IMR-90 (cell line): ENCODE measurements around the gene URB1. TPM values are rescaled to one million over a fixed set of nuclear protein-coding genes. Genes with fewer than 3 reads are reported as not detected.

ENCODE experiments used
- microRNA-seq, 2 experiments: library from miRNA; stranded (forward) in 1 of 2; unstranded in 1 of 2; fragments of 10-50 nt in 1 of 2; fragments of <30 nt in 1 of 2; gene quantifications in 1 of 2; microRNA quantifications in 1 of 2; one replicate each; pipeline versions ENCODE3 to v1.1.0; 2013 to 2020; ENCODE audit not compliant: insufficient read depth in 1 of 2, insufficient read length in 1 of 2, unreplicated experiment in 1 of 2
- polyA plus RNA-seq, 3 experiments: library from polyadenylated mRNA; depleted of rRNA; stranded (reverse); fragments of >200 nt; gene quantifications; 2 replicates each; pipeline ENCODE4 v1.2.3, GENCODE V29; 2012; ENCODE audit warnings: low replicate concordance in 1 of 3
- small RNA-seq, 5 experiments: library from RNA; depleted of rRNA; stranded (forward); fragments of <200 nt; gene quantifications; one replicate each; pipeline ENCODE3, GENCODE V24; 2012
- total RNA-seq: library from RNA; depleted of rRNA; stranded (reverse); fragments of >200 nt; gene quantifications from 2 replicates; pipeline ENCODE4 v1.2.3, GENCODE V29; 2012; rRNA removed

The URB1 gene
- total and polyA plus RNA-seq, 2 of the 4 experiments (the other 2 are of a cell fraction): 9.2 to 12.7 TPM

Small RNAs within 50 kb of the gene (microRNA-seq; reads per million reads assigned to microRNA genes)
- not detected for gene SNORA80A (ENCODE audit: insufficient read depth, insufficient read length)

Small RNAs within 50 kb of the gene (small RNA-seq; reads per million reads assigned to genes)
- gene SNORA80A: 0 to 157 (median 2.8) reads per million in 5 experiments

Other genes with a start within 250 kb of the URB1 start
- 4.5 and 8.1 TPM in 2 replicates for gene MIS18A, start 114.0 kb downstream of the URB1 start, total RNA-seq
- 7.6 and 8.2 TPM in 2 replicates for gene MIS18A, start 114.0 kb downstream of the URB1 start, polyA plus RNA-seq (2012; rRNA removed)
- not detected in 2 replicates for gene MRAP, start 94.2 kb downstream of the URB1 start, total RNA-seq
- not detected in 2 replicates for gene MRAP, start 94.2 kb downstream of the URB1 start, polyA plus RNA-seq (2012; rRNA removed)
- gene EVA1C, start 19.7 kb upstream of the URB1 start, total RNA-seq: 0.72 and 0.83 TPM in 2 replicates
- 1.1 and 1.3 TPM in 2 replicates for gene EVA1C, start 19.7 kb upstream of the URB1 start, polyA plus RNA-seq (2012; rRNA removed)
- gene TCP10L, start 192.5 kb upstream of the URB1 start, total RNA-seq: not detected in 2 replicates
- gene TCP10L, start 192.5 kb upstream of the URB1 start, polyA plus RNA-seq (2012; rRNA removed): 0.09 TPM in 1 of 2 replicates, not detected in the other
- gene CFAP298, start 219.4 kb upstream of the URB1 start, total RNA-seq: 8.1 and 16.1 TPM in 2 replicates
- gene CFAP298, start 219.4 kb upstream of the URB1 start, polyA plus RNA-seq (2012; rRNA removed): 25.7 and 28.1 TPM in 2 replicates